Neutrophil (primary cell): Measurements from ENCODE around the gene ITGB5.
"Not testable (repeated sequence)": the region's sequence is repeated elsewhere in the genome, so short reads cannot be mapped to it uniquely, and the experiment has no call there.

Experiments
- H3K27ac ChIP-seq: fragments of 200-600 bp; sonication (generic); 2 replicates; pipeline ENCODE4 v1.5.1; 2016; ENCODE audit warnings: mild to moderate bottlenecking, moderate library complexity
- H3K27me3 ChIP-seq: fragments of 200-600 bp; sonication (generic); 2 replicates; pipeline ENCODE4 v1.6.0; 2016; ENCODE audit warnings: mild to moderate bottlenecking
- H3K36me3 ChIP-seq: fragments of 200-600 bp; sonication (generic); 2 replicates; pipeline ENCODE4 v1.5.1; 2017
- H3K4me1 ChIP-seq, 2 experiments: fragments of 200-600 bp in 1 of 2; sonication (generic) in 1 of 2; 1 replicate in 1 of 2; 2 replicates in 1 of 2; pipeline versions ENCODE4 v1.5.1 to v1.6.1; 2013 to 2016; ENCODE audit warnings: low read depth in 1 of 2, low read length in 1 of 2, mild to moderate bottlenecking in 1 of 2, moderate library complexity in 1 of 2; ENCODE audit not compliant: control insufficient read depth in 1 of 2, insufficient read depth in 1 of 2
- H3K4me3 ChIP-seq, 2 experiments: fragments of 200-600 bp in 1 of 2; sonication (generic) in 1 of 2; 1 replicate in 1 of 2; 2 replicates in 1 of 2; pipeline ENCODE4 v1.5.1; 2013 to 2016; ENCODE audit warnings: low read depth in 1 of 2, low read length in 1 of 2, mild to moderate bottlenecking in 1 of 2, moderate library complexity in 1 of 2
- H3K9me3 ChIP-seq: fragments of 200-600 bp; sonication (generic); 2 replicates; pipeline ENCODE4 v1.5.1; 2016
- CTCF ChIP-seq: fragments of 200-600 bp; sonication (generic); IDR thresholded peaks from 2 replicates; pipeline ENCODE4 v1.5.1; 2016; ENCODE audit warnings: antibody characterized with exemption

Gene ITGB5

DNA sequence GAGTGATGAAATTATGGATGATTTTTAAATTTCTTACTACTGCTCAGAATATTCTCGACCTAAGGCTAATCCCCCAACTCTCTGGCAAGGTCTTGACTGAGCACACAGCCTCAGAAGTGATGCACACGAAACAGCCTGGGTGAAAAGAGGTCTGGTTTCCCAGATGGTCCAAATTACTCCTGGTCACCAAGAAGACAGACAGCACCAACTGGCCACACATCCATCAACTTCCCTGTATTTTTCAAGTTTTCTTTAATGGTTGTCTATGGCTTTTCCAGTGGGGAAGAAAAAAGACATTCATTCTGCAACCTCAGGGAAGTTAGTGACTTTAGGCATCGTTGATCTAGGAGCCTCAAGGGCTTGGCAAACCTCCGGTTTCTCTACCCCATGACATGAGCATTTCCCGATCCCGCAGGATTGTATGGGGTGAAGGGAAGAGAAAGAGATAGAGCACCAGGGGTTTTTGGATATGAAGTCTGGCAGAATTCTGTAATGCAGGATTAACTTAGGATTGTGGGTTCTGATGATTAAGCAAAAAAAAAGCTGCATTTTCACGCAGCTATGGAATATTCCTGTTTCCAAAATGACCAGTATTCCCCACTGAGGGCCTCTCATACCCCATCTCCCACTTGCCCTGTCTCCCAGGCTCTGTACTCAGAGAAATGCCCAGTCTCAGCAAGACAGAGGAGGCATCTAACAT is 94.7 kb downstream of the ITGB5 start:
- Histone ChIP-seq H3K36me3 (no peaks in the 10 kb centered on the region), H3K27ac (no peak overlapping the region)
- TF ChIP-seq CTCF: no peak

DNA sequence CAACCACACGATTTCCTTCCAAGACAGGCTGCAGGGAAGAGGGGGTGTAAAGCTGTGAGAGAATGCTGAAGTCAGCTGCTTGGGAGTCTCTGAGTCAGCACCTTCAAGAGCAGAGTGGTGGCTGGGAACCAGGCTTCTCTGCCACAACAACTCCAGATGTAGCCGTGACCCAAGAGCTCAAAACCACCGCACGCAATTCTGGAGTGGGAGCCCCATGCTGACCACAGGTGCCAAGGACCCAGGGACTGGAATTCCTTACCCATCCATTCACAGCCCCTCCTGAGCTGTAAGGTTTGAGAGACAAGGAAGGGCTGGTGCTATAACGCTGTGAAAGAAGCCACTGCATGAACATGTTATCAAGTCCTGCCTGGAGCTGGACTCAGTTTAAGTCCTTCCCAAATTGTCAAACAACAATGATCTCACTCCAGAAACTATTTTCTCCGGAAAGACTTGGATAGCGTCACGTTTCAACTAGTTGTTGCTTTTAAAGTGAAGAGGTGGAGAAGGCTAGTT is 95.5 kb downstream of the ITGB5 start:
- Histone ChIP-seq H3K9me3 (no peaks in the 10 kb centered on the region), H3K4me3 (no peak overlapping the region), H3K4me1 (no peaks in the 10 kb centered on the region), H3K27me3 (peaks cover 8% of the 10 kb centered on the region), H3K36me3 (no peaks in the 10 kb centered on the region), H3K27ac (no peak overlapping the region)
- no peak for TF ChIP-seq CTCF

More for the DNA sequence above, 94.7 kb downstream of the ITGB5 start:
- H3K9me3 ChIP-seq: no peaks in the 10 kb centered on the region
- H3K4me1 ChIP-seq: no peaks in the 10 kb centered on the region
- H3K27me3 ChIP-seq: peaks cover 8% of the 10 kb centered on the region
- H3K4me3 ChIP-seq: no peak overlapping the region

GRCh38 chr3:124791142-124791541 is 96.0 kb downstream of the ITGB5 start:
- no peak overlapping the region for H3K4me3 ChIP-seq
- peaks cover 8% of the 10 kb centered on the region for H3K27me3 ChIP-seq
- no peaks in the 10 kb centered on the region for H3K9me3 ChIP-seq
- no peaks in the 10 kb centered on the region for H3K36me3 ChIP-seq
- no peak overlapping the region for H3K27ac ChIP-seq
- no peak for TF ChIP-seq CTCF
- no peaks in the 10 kb centered on the region for H3K4me1 ChIP-seq

DNA sequence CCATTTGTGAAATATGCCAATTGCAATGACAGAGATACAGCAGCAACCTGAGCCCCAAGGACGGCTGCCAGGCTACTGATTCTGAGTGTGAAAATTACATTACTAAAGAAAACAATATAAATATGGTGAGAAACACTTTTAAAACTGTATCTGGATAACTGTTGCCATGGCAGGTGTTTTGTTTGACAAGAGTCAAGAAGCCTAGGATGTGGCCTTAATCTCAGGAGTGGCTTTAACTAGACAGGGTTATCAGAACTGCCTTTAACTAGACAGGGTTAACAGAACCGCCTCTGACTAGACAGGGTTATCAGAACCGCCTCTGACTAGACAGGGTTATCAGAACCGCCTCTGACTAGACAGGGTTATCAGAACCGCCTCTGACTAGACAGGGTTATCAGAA is 98.1 kb downstream of the ITGB5 start:
- H3K27me3 ChIP-seq: peaks cover 11% of the 10 kb centered on the region
- not testable (repeated sequence) for H3K27ac ChIP-seq, H3K36me3 ChIP-seq, H3K4me1 ChIP-seq, H3K4me3 ChIP-seq, H3K9me3 ChIP-seq

GRCh38 chr3:124788254-124788745 is 98.9 kb downstream of the ITGB5 start:
- TF ChIP-seq CTCF: no peak
- H3K27me3 ChIP-seq: peaks cover 19% of the 10 kb centered on the region
- H3K36me3 ChIP-seq: no peaks in the 10 kb centered on the region
- no peak overlapping the region for H3K4me3 ChIP-seq
- no peak overlapping the region for H3K27ac ChIP-seq
- no peaks in the 10 kb centered on the region for H3K9me3 ChIP-seq
- H3K4me1 ChIP-seq: no peaks in the 10 kb centered on the region

DNA sequence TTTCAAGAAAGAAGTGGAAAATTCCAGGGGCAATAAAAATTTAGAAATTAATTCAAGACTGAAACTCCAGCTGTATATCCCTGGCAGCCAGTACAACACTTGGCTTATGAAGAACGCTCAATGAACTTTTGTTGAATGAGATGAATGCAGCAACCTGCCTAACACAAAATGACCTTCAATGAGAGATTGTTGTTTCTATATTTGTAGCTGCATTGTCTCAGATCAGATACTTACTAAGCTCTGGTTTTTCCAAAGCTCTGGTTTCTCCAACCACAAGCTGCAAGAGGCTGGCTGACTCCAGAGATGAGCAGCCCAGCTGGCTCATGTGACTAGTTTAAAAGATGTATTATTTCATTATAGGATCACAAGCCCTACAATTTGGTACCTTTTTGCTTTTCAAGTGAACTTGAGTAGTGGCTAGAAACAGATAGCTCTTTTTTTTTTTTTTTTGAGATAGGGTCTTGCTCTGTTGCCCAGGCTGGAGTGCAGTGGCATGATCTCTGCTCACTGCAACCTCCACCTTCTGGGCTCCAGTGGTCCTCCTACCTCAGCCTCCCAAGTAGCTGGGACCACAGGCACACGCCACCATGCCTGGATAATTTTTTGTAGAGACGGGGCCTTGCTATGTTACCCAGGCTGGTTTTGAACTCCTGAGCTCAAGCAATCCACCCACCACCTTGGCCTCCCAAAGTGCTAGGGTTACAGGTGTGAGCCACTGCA is 99.5 kb downstream of the ITGB5 start:
- no peaks in the 10 kb centered on the region for H3K9me3 ChIP-seq
- H3K27ac ChIP-seq: no peak overlapping the region
- no peak for TF ChIP-seq CTCF
- no peaks in the 10 kb centered on the region for H3K36me3 ChIP-seq
- H3K4me3 ChIP-seq: no peak overlapping the region
- peaks cover 19% of the 10 kb centered on the region for H3K27me3 ChIP-seq
- no peaks in the 10 kb centered on the region for H3K4me1 ChIP-seq
